Measurements from ENCODE around the gene PP2D1.
"Not testable (repeated sequence)": the region's sequence is repeated elsewhere in the genome, so short reads cannot be mapped to it uniquely, and the experiment has no call there.

The PP2D1 gene, protein sequence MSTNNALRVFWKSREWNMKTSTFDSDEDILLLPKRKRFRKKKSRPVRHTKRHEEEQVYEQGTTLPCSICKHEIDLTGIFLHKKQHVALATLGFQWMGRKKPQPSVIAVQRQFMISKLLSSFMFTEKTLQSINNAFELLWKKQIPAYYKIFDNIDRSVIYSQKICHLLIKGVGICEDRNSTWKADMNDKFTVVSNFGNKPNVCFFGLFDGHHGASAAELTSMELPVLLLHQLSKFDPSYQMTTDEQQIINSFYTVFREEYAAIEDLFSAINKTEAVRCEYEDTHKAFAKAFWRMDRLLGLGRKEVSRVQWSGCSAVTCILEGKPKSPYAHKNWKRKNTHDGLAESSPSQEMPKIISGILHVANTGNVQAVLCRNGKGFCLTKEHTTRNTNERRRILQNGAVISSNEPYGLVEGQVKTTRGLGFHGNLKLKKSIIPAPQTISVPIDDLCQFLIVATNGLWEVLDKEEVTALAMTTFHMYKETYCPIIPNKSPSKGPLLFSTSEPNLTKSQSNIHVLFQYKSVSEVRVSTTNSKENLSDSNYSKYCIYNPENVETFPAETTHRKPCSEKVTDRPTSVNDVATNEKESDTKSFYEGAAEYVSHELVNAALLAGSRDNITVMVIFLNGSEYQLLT
- 0 reads per million in 4 donors for total RNA-seq

- no peak for DNase-seq
These were observed at the start of gene PP2D1 for GRCh38 chr3:20012164-20012563. TSS of gene PP2D1 (minus strand) at chr3:20012264. CDS start at chr3:20012072, 192 bp downstream.

DNA sequence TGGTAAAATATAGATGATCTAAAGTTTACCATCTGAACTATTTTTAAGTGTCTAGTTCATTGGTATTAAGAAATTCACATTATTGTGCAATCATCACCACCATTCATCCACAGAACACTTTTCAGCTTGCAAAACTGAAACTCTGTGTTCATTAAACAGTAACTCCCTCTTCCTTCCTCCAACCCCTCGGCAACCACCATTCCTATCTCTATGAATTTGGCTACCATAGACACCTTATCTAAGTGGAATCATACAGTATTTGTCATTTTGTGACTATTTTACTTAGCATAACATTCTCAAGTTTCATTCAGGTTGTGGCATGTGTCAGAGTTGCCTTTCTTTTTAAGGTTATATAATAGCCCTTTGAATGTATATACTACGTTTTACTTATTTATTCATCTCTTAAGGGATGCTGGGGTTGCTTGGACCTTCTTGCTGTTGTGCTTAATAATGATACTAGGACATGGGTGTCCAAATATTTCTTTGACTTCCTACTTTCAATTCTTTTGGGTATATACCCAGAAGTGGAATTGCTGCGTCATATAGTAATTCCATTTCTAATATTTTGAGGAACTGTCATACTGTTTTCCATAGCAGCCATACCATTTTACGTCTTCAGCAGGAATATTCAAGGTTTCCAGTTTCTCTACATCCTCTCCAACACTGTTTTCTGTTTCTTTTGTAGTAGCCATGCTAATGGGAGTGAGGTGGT lies 49.1 kb upstream of the PP2D1 start:
- DNase-seq = peak in 1 of 5 donors; percentile 81

GRCh38 chr3:20059929-20060328 lies 47.9 kb upstream of the PP2D1 start:
- DNase-seq = no peak

GRCh38 chr3:20057612-20058180 lies 45.6 kb upstream of the PP2D1 start:
- no peak for DNase-seq

- peak in 1 of 5 donors; percentile 86 for DNase-seq
These were observed 44.9 kb upstream of the PP2D1 start for GRCh38 chr3:20056725-20057611.

DNA sequence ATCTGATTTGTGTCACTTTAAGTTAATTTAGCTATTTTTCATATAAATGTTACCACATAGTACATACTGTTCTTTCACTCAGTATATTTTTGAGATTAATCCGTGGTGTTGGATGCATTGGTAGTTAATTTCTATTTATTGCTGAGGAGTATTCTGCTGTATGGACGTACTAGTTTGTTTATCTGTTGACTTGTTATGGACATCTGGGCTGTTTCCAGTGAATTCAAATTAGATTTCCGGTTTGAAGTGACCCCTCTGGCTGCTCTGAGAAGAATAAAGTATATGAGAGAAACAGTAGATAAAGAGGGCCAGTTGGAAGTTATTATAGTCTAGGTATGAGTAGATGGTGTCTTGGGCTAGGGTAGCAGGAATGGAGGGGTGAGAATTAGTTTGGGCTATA lies 43.8 kb upstream of the PP2D1 start:
- DNase-seq = no peak

- DNase-seq = peak in 1 of 5 donors; percentile 46
These were observed 43.1 kb upstream of the PP2D1 start for GRCh38 chr3:20055020-20055775.

DNA sequence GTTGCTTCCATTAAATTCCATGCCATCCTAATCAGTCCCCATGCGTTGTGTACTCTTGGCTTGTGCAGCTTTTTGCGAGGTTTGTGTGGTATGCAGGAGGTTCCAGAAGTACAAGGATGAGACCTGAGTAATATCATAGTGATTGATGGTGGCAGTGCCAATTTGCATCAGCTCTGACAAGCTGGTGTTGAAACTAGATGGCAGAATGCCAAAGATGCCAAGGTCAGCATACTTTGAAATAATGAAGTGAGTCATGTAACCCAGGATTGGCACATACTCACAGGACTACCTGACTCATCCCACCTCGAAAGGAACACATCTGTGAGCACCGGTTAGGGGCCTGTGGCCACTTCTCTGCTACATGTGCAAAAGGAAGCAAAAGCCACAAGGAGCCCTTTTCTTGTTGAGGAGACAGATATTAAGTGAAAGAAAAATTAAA lies 42.5 kb upstream of the PP2D1 start:
- DNase-seq = peak; percentile 13 to 97 (median 32)

DNA sequence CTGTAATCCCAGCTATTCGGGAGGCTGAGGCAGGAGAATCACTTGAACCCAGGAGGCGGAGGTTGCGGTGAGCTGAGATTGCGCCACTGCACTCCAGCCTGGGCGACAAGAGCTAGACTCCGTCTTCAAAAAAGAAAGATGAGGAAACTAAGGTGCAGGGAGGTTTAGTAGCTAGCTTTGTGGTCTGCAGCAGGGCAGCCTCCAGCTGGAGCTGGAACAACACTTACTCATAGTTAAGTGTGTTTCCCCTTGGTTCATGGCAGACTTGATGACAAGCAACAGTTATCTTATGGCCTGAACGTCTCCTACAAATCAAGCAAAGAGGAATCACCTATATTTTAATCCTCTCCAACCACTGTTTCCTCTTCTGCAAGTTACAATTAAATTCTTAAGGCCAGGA lies 40.8 kb upstream of the PP2D1 start:
- DNase-seq = no peak

DNA sequence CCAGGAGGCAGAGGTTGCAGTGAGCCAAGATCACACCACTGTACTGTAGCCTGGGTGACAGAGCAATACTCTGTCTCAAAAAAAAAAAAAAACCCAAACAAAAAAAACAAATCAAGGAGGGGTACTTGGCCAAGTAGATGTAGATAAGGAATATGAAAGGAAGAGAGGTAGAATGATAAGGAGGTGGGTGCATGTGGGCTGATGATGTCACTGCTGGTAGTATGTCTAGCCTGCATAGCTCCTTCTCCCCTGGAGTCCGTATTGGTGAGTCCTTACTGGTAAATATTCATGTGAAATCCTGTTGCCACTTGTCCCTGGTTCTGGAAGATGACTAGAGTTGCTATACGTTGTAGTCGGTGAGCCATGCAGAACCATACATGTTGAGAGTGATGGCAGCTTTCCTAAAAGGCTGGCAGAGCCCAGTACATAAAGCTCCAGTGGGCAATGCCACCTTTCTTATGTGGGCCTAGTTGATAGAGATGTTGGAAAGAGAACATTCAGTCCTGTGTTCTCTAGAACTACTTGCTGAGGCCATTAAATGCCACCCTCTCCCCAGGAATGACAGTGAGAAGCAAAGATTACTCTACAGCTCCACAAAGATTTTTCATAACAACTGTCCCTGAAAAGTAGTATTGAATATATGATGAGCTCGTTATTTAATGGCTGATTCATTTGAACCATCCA lies 39.2 kb upstream of the PP2D1 start:
- DNase-seq = no peak

DNA sequence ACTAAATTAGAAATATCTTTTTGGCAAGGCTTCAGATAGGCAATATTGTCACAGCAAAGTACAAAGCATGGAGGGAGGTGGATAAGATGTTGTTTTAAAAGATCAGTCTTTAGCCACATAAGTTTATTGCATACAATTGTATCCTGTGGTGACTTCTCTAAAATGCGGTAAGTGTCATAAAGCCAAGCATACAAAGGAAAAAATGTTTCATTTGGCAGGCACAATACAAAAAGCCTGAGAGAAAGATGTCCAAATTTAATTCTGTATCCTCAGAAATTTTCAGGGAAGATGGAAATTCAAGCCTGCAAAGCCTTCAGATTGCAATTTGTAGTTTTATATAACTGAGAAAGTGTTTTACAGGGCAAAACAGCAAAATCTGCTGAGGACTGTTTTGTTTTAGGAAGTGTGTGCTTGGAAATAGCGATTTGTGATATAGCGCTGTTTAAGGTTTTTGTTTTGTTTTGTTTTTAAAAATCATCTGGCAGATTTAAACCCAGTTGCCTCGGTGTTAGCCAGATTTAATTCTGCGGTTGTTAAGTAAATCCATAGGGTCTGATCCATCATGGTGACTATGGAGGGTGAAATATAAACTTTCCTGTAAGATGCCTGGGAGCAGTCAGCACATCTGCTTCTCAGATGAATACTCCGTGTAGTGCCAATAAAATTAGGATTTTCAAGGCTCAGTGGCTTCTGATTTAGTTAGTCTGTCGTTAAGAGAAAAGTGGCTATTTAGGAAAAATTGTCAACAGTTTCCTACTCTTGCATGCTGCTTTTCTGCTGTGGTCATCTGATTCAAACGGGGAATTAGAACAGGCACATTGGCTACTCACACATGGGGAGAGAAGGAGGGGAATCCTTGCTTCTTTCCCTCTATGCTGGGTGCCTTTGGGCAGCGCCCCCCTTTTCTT lies 36.2 kb upstream of the PP2D1 start:
- DNase-seq = no peak

- no peak for DNase-seq
These were observed 35.3 kb upstream of the PP2D1 start for GRCh38 chr3:20047341-20047779.

GRCh38 chr3:20046556-20046955 lies 34.5 kb upstream of the PP2D1 start:
- no peak for DNase-seq

DNA sequence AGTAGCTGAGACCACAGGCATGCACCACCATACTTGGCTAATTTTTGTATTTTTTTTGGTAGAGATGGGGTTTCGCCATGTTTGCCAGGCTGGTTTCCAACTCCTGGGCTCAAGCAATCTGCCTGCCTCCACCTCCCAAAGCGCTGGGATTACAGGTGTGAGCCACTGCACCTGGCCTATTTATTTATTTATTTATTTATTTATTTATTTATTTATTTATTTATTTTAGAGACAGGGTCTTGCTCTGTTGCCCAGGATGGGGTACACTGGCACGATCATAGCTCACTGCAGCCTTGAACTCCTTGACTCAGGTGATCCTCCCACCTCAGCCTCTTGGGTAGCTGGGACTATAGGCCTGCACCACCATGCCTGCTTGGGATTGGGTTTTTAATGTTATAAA lies 33.1 kb upstream of the PP2D1 start:
- not testable (repeated sequence) for DNase-seq

- DNase-seq = no peak
These were observed 31.8 kb upstream of the PP2D1 start for GRCh38 chr3:20043825-20044224.

DNA sequence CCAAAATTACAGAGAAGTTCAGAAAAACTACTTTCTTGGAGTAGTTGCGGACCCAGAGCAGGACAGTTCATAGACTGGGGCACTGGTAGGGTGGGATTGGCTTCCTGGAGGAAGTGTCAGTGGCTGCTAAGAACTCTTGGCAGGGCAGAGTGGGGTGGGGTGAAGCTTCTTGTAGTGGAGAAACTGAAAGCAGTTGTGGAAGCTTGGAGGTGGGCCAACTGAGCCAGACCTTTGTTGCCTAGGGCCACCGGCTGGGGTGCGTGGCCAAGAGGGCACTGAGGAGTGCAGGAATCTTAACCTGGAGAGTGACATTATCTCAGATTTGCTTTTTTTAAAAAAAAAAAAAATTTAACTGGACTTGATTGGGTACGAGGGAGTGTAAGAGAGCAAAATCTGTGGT lies 31.3 kb upstream of the PP2D1 start:
- peak; percentile 19 to 57 (median 38) for DNase-seq

DNA sequence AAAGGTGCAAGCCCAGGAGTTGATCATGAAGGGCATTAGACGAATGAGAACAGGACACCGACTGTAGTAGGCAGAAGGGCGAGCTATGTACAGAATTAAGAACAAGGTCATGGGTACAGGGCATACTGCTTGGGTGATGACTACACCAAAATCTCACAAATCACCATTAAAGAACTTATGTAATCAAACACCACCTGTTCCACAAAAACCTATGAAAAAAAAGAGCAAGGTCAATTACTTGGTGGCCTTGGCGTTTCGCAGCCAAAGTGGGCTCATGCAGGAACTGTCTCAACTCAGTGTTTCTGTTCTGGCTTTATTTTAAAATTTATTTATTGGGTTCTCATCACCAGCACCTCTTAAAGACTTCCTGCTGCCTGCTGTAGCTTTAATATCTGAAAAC lies 30.3 kb upstream of the PP2D1 start:
- no peak for DNase-seq

- peak; percentile 55 to 83 (median 67) for DNase-seq
These were observed 29.2 kb upstream of the PP2D1 start for GRCh38 chr3:20041197-20041780.
